Ascending aorta (tissue), 2 donors: ENCODE results near the gene PLCD1. TPM values are rescaled to one million over a fixed set of nuclear protein-coding genes. Genes with fewer than 3 reads are reported as not detected.
A peak's percentile ranks its signal among the peaks of the same experiment; 100 is the strongest.
"Not testable (repeated sequence)": the region's sequence is repeated elsewhere in the genome, so short reads cannot be mapped to it uniquely, and the experiment has no call there.

Experiments used
- DNase-seq, 2 donors: peaks; one replicate each; pipeline ENCODE4 v3.0.0-alpha.2; 2019; ENCODE audit warnings: low spot score in 2 of 2
- H3K27ac ChIP-seq, 2 donors: fragments of 200-600 bp; sonication (generic); one replicate each; pipeline ENCODE4 v1.5.1; 2016 to 2017; ENCODE audit warnings: mild to moderate bottlenecking in 1 of 2
- H3K27me3 ChIP-seq: fragments of 200-600 bp; sonication (generic); one replicate; pipeline ENCODE4 v1.5.1; 2017
- H3K36me3 ChIP-seq, 2 donors: fragments of 200-600 bp; sonication (generic); one replicate each; pipeline ENCODE4 v1.5.1; 2016
- H3K4me1 ChIP-seq, 2 donors: fragments of 200-600 bp; sonication (generic); one replicate each; pipeline ENCODE4 v1.5.1; 2016 to 2017; ENCODE audit warnings: mild to moderate bottlenecking in 1 of 2
- H3K4me3 ChIP-seq, 2 donors: fragments of 200-600 bp; sonication (generic); one replicate each; pipeline ENCODE4 v1.5.1; 2016 to 2017; ENCODE audit warnings: mild to moderate bottlenecking in 1 of 2
- H3K9me3 ChIP-seq, 2 donors: fragments of 200-600 bp; sonication (generic); one replicate each; pipeline ENCODE4 v1.5.1; 2016
- CTCF ChIP-seq, 3 experiments: fragments of 200-600 bp in 2 of 3; fragments of 450-650 bp in 1 of 3; sonication (generic) in 2 of 3; IDR thresholded peaks; one replicate each; pipeline ENCODE4 v1.5.1; 2016 to 2019; ENCODE audit warnings: antibody characterized with exemption in 3 of 3, mild to moderate bottlenecking in 1 of 3, moderate library complexity in 1 of 3
- intact Hi-C: fragments of 100-400 bp; cut with DNase I; formaldehyde crosslinking; loops from one replicate; pipeline ENCODE4 v1.15.1; 2023
- total RNA-seq: library from RNA; depleted of rRNA; stranded (reverse); fragments of >200 nt; gene quantifications from one replicate; pipeline ENCODE4 v1.1.0, GENCODE V29; 2016

The PLCD1 gene
- 167 TPM for total RNA-seq

- Histone ChIP-seq H3K4me3 (peak within 1 kb of the TSS; percentile 73 to 88), H3K27ac (peak within 1 kb of the TSS; percentile 91 to 97), H3K36me3 (no peaks in the 10 kb centered on the region), H3K27me3 (no peaks in the 10 kb centered on the region), H3K9me3 (no peaks in the 10 kb centered on the region), H3K4me1 (peaks cover 25 to 36% of the 10 kb centered on the region in 2 donors)
- no peak for TF ChIP-seq CTCF (IDR thresholded peaks at IDR 0.05)
- peak; percentile 67 to 95 for DNase-seq
- intact Hi-C loops: loop anchor here (2.0 kb wide), 1 partner anchor 135 kb away; the partner anchor contains the start of gene OXSR1
These were observed at the start of gene PLCD1 for GRCh38 chr3:38029400-38030125. TSS of gene PLCD1 (minus strand) at chr3:38029642. CDS start at chr3:38029539, 103 bp downstream.

- H3K27ac ChIP-seq, H3K4me1 ChIP-seq, H3K4me3 ChIP-seq, DNase-seq, intact Hi-C loops, H3K9me3 ChIP-seq, H3K27me3 ChIP-seq, H3K36me3 ChIP-seq: not testable (repeated sequence)
These were observed 47.6 kb upstream of the PLCD1 start for GRCh38 chr3:38077073-38077472.

GRCh38 chr3:38070013-38070412, 40.6 kb upstream of the PLCD1 start:
- intact Hi-C loops: no loop called here
- H3K9me3 ChIP-seq: no peaks in the 10 kb centered on the region
- TF ChIP-seq CTCF (IDR thresholded peaks at IDR 0.05): no peak
- peaks cover 0 to 2% of the 10 kb centered on the region in 2 donors for H3K4me1 ChIP-seq
- H3K36me3 ChIP-seq: no peaks in the 10 kb centered on the region
- H3K27me3 ChIP-seq: no peaks in the 10 kb centered on the region
- peak overlapping the region in 1 of 2 donors; percentile 29 for H3K27ac ChIP-seq
- DNase-seq: no peak
- no peak overlapping the region for H3K4me3 ChIP-seq

GRCh38 chr3:38067508-38068233, 38.2 kb upstream of the PLCD1 start:
- Histone ChIP-seq H3K27ac (no peak overlapping the region), H3K4me3 (no peak overlapping the region), H3K27me3 (no peaks in the 10 kb centered on the region), H3K9me3 (no peaks in the 10 kb centered on the region), H3K4me1 (peaks cover 0 to 2% of the 10 kb centered on the region in 2 donors), H3K36me3 (no peaks in the 10 kb centered on the region)
- no peak for TF ChIP-seq CTCF (IDR thresholded peaks at IDR 0.05)
- intact Hi-C loops: no loop called here
- DNase-seq: no peak

GRCh38 chr3:38064453-38064852, 35.0 kb upstream of the PLCD1 start:
- H3K9me3 ChIP-seq, H3K27me3 ChIP-seq, H3K4me3 ChIP-seq, H3K27ac ChIP-seq, DNase-seq, H3K36me3 ChIP-seq, intact Hi-C loops, H3K4me1 ChIP-seq: not testable (repeated sequence)

GRCh38 chr3:38062809-38063208, 33.4 kb upstream of the PLCD1 start:
- TF ChIP-seq CTCF (IDR thresholded peaks at IDR 0.05): no peak
- no peaks in the 10 kb centered on the region for H3K27me3 ChIP-seq
- H3K36me3 ChIP-seq: no peaks in the 10 kb centered on the region
- H3K4me3 ChIP-seq: no peak overlapping the region
- H3K4me1 ChIP-seq: no peaks in the 10 kb centered on the region
- no peak for DNase-seq
- no peaks in the 10 kb centered on the region for H3K9me3 ChIP-seq
- no peak overlapping the region for H3K27ac ChIP-seq
- intact Hi-C loops: no loop called here
